GM21825 (cell line): Measurements from ENCODE around the gene FOXD4L4.
"Not testable (repeated sequence)": the region's sequence is repeated elsewhere in the genome, so short reads cannot be mapped to it uniquely, and the experiment has no call there.

Source experiments
- ATAC-seq: cut with Tn5 transposase; IDR thresholded peaks from one replicate; pipeline ENCODE4 v1.9.1; 2021; ENCODE audit warnings: mild to moderate bottlenecking, moderate library complexity; ENCODE audit not compliant: unreplicated experiment

Gene FOXD4L4

DNA sequence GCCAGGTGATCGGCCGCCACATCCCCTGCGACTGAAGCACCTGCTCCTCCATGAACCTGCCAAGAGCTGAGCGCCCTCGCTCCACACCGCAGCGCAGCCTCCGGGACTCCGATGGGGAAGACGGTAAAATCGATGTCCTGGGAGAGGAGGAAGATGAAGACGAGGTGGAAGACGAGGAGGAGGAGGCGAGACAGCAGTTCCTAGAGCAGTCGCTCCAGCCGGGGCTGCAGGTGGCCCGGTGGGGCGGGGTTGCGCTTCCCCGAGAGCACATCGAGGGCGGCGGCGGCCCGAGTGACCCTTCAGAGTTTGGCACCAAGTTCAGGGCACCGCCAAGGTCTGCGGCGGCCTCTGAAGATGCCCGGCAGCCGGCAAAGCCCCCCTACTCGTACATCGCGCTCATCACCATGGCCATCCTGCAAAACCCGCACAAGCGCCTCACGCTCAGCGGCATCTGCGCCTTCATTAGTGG is at the start of gene FOXD4L4:
FOXD4L4 (plus strand) TSS at position 51 of the 469 bp plus-strand sequence; CDS start at position 51, 0 bp downstream.
- ATAC-seq = not testable (repeated sequence)

DNA sequence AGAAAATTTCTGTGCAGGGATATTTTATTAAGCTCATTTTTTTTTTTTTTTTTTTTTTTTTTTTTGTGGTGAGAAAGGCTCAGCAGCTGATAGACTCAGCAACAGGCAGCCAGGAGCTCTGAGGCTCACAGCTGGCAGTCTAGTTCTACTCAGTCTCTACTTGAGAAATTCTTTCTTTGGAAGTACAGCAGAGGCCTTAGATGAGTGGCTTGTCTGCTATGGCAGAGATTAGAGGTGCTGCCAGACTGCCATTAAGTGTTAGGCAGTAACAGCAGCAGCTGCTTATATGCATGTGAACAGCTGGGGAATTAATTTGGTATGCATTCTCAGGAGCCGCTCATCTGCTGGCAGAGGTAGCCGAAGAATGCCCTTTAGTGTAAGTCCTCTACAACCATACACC is 33.4 kb upstream of the FOXD4L4 start:
- ATAC-seq = not testable (repeated sequence)

DNA sequence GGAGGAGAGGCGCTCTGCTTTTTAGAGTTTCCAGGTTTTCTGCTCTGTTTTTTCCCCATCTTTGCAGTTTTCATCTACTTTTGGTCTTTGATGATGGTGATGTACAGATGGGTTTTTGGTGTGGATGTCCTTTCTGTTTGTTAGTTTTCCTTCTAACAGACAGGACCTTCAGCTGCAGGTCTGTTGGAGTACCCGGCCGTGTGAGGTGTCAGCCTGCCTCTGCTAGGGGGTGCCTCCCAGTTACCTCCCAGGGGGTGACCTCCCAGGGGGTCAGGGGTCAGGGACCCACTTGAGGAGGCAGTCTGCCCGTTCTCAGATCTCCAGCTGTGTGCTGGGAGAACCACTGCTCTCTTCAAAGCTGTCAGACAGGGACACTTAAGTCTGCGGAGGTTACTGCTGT is 22.5 kb upstream of the FOXD4L4 start:
- ATAC-seq = not testable (repeated sequence)

DNA sequence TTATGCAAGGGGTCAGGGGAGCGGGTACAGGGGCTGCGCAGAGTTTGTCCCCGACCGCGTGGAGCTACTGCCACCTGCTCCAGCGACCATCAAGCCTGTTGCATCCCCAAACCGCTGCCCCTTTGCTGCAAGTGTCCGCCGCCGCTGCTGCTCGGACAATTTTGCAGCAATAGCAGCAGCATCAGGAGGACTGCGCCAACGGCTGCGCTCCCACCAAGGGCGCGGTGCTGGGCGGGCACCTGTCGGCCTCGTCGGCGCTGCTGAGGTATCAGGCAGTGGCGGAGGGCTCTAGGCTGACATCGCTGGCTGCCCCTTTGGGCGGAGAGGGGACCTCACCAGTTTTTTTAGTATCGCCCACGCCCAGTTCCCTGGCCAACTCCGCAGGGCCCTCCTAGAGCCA is 1.2 kb downstream of the FOXD4L4 start:
- not testable (repeated sequence) for ATAC-seq
